Upper lobe of left lung (tissue), 4 donors: ENCODE results near the gene OXA1L.

ENCODE experiments used
- EP300 ChIP-seq, 4 donors: sonication (generic); formaldehyde crosslinking; IDR thresholded peaks; one replicate each; pipeline ENCODE4 v1.5.1; 2017; ENCODE audit warnings: antibody characterized with exemption in 4 of 4, control low read depth in 2 of 4
- POLR2A ChIP-seq, 4 donors: fragments of 450-650 bp; IDR thresholded peaks; one replicate each; pipeline ENCODE4 v1.5.1; 2016 to 2017; ENCODE audit warnings: antibody characterized with exemption in 4 of 4, mild to moderate bottlenecking in 2 of 4
- POLR2AphosphoS5 ChIP-seq, 2 donors: sonication (generic); formaldehyde crosslinking; IDR thresholded peaks; one replicate each; pipeline ENCODE4 v1.5.1; 2017; ENCODE audit warnings: antibody characterized with exemption in 2 of 2
- TF ChIP-seq, protein P1 (sequence below), 6 experiments: fragments of 450-650 bp in 4 of 6; fragments of 200-600 bp in 2 of 6; sonication (generic) in 2 of 6; IDR thresholded peaks; one replicate each; pipeline ENCODE4 v1.5.1; 2016 to 2019; ENCODE audit warnings: antibody characterized with exemption in 6 of 6

DNA sequence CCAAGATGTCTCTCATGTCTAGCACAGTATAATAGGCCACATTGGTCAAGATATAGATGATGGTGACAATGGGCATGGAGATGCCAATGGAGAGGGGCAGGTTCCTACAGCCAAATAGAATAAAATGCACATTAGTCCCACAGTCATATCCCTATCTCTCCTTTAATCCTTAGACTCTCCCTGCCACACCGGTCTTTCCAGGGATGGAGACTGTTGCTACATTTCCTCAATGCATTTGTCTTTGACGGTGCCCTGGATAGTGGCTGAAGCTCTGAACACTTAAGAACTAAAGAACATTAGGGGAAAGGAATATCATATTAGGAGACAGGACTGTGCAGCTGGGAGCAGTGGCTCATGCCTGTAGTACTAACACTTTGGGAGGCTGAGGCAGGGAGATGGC, 9.7 kb downstream of the OXA1L start:
- TF ChIP-seq, protein P1, sequence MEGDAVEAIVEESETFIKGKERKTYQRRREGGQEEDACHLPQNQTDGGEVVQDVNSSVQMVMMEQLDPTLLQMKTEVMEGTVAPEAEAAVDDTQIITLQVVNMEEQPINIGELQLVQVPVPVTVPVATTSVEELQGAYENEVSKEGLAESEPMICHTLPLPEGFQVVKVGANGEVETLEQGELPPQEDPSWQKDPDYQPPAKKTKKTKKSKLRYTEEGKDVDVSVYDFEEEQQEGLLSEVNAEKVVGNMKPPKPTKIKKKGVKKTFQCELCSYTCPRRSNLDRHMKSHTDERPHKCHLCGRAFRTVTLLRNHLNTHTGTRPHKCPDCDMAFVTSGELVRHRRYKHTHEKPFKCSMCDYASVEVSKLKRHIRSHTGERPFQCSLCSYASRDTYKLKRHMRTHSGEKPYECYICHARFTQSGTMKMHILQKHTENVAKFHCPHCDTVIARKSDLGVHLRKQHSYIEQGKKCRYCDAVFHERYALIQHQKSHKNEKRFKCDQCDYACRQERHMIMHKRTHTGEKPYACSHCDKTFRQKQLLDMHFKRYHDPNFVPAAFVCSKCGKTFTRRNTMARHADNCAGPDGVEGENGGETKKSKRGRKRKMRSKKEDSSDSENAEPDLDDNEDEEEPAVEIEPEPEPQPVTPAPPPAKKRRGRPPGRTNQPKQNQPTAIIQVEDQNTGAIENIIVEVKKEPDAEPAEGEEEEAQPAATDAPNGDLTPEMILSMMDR (IDR thresholded peaks at IDR 0.05): no peak
- no peak for TF ChIP-seq EP300 (IDR thresholded peaks at IDR 0.05)
- no peak for TF ChIP-seq POLR2A (IDR thresholded peaks at IDR 0.05)
- TF ChIP-seq POLR2AphosphoS5 (IDR thresholded peaks at IDR 0.05): no peak
